ENCODE data around the gene AKR1C2.

Gene AKR1C2

GRCh38 chr10:4953405-4953804, 50.3 kb downstream of the AKR1C2 start:
- TF ChIP-seq SIN3A (IDR thresholded peaks at IDR 0.05; ENCODE audit: borderline replicate concordance, insufficient read depth, low read length): no peak
- no peak for TF ChIP-seq FOXP2 (optimal IDR thresholded peaks at IDR 0.05; ENCODE audit: borderline replicate concordance, extremely low read depth, extremely low read length, insufficient read depth)
- TF ChIP-seq, protein P1, sequence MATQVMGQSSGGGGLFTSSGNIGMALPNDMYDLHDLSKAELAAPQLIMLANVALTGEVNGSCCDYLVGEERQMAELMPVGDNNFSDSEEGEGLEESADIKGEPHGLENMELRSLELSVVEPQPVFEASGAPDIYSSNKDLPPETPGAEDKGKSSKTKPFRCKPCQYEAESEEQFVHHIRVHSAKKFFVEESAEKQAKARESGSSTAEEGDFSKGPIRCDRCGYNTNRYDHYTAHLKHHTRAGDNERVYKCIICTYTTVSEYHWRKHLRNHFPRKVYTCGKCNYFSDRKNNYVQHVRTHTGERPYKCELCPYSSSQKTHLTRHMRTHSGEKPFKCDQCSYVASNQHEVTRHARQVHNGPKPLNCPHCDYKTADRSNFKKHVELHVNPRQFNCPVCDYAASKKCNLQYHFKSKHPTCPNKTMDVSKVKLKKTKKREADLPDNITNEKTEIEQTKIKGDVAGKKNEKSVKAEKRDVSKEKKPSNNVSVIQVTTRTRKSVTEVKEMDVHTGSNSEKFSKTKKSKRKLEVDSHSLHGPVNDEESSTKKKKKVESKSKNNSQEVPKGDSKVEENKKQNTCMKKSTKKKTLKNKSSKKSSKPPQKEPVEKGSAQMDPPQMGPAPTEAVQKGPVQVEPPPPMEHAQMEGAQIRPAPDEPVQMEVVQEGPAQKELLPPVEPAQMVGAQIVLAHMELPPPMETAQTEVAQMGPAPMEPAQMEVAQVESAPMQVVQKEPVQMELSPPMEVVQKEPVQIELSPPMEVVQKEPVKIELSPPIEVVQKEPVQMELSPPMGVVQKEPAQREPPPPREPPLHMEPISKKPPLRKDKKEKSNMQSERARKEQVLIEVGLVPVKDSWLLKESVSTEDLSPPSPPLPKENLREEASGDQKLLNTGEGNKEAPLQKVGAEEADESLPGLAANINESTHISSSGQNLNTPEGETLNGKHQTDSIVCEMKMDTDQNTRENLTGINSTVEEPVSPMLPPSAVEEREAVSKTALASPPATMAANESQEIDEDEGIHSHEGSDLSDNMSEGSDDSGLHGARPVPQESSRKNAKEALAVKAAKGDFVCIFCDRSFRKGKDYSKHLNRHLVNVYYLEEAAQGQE (IDR thresholded peaks at IDR 0.05; ENCODE audit: insufficient read depth in 1 of 2, low read depth in 2 of 2, low read length in 2 of 2): no peak
- no peak for TF ChIP-seq TAF1 (IDR thresholded peaks at IDR 0.05; ENCODE audit: borderline replicate concordance, insufficient read depth, low read length)

DNA sequence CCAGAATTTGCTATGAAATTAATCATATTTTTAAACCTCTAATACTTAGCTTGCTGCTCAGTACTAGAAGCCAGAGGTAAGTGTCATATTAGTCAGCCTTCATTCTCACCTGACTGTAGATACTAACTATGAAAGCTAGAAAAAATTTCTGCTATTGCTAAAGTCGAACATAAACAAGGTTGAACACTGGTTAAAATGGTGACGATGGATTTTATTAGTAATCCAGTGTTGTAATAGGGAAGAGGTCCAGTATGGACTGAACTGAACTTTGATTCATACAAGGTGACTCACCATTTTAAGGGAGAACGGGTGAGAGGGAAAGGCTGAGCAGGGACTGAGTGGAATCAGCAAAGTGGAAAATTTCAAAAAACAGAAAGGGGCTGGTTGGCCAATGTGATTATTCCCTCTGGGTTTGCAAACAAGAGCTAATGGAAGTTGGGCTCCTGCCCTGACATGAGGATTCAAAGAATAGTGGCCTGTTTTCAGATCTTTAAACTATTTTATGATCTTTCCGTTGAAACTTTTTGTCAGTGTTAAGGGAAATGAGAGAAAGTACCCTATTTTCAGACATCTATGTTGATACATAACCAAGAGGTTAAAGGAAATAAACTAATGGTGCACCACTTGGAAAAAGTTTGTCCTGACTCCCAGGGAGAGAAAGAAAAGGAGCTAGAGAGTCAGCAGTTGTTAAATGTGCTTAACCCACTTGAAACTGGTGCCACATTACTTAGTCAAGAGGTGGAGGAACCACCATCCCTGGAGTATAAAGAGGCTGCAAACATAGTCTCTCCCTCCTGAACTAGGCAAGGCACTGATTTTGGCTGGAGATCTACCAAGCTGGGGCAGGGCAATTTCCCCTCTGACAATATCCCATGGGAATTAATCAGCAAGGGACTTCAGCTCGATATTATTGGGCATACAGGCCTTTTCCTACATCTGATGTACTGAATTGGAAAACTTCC, 55.7 kb downstream of the AKR1C2 start:
- no peak for TF ChIP-seq SIN3A (IDR thresholded peaks at IDR 0.05; ENCODE audit: borderline replicate concordance, insufficient read depth, low read length)

DNA sequence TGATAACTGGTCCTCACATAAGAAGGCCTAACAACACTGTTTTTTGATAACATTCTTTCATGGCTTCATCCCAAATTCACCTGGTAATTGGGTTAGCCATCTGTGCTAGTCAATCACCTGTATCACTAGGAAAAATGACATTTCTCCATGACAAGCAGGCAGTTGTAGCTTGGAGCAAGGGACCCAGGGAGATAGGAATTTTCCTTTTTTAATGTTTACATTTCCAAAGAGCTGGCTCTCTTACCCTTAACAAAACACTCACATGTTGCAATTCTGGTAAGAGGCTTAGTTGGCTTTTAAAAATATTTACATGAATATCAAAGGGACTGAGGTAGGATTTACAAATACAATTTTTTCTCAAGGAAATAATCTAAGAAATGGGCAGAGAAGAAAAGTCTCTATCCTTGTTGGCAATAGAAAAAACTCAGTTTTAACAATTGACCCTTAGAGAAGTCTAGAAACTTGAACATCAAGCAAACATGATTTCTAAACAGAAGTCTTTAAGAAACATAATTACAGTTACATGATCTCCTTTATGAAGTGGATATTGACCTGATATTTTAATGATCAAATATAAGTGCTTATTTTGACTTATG, 56.5 kb downstream of the AKR1C2 start:
- no peak for TF ChIP-seq TAF1 (IDR thresholded peaks at IDR 0.05; ENCODE audit: borderline replicate concordance, insufficient read depth, low read length)
- TF ChIP-seq, protein P1 (IDR thresholded peaks at IDR 0.05; ENCODE audit: insufficient read depth in 1 of 2, low read depth in 2 of 2, low read length in 2 of 2): no peak

GRCh38 chr10:4945766-4946717, 57.6 kb downstream of the AKR1C2 start:
- TF ChIP-seq FOXP2 (optimal IDR thresholded peaks at IDR 0.05; ENCODE audit: borderline replicate concordance, extremely low read depth, extremely low read length, insufficient read depth) (no peak), TAF1 (IDR thresholded peaks at IDR 0.05; ENCODE audit: borderline replicate concordance, insufficient read depth, low read length) (no peak), SIN3A (IDR thresholded peaks at IDR 0.05; ENCODE audit: borderline replicate concordance, insufficient read depth, low read length) (no peak), POLR2AphosphoS5 (IDR thresholded peaks at IDR 0.05; ENCODE audit: low read depth, low read length) (no peak)
- TF ChIP-seq, protein P1 (IDR thresholded peaks at IDR 0.05; ENCODE audit: insufficient read depth in 1 of 2, low read depth in 2 of 2, low read length in 2 of 2): no peak

DNA sequence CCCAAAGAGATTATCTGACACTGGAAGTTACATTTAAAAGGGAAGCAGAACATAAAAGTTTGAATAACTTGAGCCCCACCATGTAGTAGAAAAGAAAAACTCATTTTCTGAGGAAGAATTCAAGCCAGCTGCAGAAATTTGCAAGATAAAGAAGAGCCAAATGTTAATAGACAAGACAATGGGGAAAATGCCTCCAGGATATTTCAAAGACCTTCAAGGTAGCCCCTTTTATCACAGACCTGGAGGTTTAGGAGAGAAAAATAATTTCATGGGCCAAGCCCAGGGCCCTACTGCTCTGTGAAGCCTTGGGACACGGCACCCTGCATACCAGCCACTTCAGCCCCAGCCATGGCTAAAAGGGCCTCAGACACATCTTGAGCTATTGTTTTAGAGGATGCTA, 58.8 kb downstream of the AKR1C2 start:
- TF ChIP-seq, protein P1 (IDR thresholded peaks at IDR 0.05; ENCODE audit: insufficient read depth in 1 of 2, low read depth in 2 of 2, low read length in 2 of 2): no peak
- no peak for TF ChIP-seq TAF1 (IDR thresholded peaks at IDR 0.05; ENCODE audit: borderline replicate concordance, insufficient read depth, low read length)
- TF ChIP-seq FOXP2 (optimal IDR thresholded peaks at IDR 0.05; ENCODE audit: borderline replicate concordance, extremely low read depth, extremely low read length, insufficient read depth): no peak
- TF ChIP-seq POLR2AphosphoS5 (IDR thresholded peaks at IDR 0.05; ENCODE audit: low read depth, low read length): no peak
- no peak for TF ChIP-seq SIN3A (IDR thresholded peaks at IDR 0.05; ENCODE audit: borderline replicate concordance, insufficient read depth, low read length)
